Measurements from ENCODE around the gene SLC6A6. TPM values are rescaled to one million over a fixed set of nuclear protein-coding genes. Genes with fewer than 3 reads are reported as not detected.

The SLC6A6 gene
- polyA plus RNA-seq, 1 of the 3 experiments (the other 2 are of a cell fraction): 19.1 TPM

- Histone ChIP-seq H3K9ac (no peak overlapping the region), H3F3A (replicated peaks; ENCODE audit: insufficient read depth) (no peaks in the 10 kb centered on the region), H3K4me2 (no peak overlapping the region), H3K9me2 (no peaks in the 10 kb centered on the region), H4K20me1 (ENCODE audit: insufficient read depth) (no peaks in the 10 kb centered on the region), H3K9me3 (no peaks in the 10 kb centered on the region), H3K79me2 (ENCODE audit: insufficient read depth) (no peaks in the 10 kb centered on the region), H3K36me3 (replicated peaks in 1 of 2; ENCODE audit: control insufficient read depth in 1 of 2, insufficient read depth in 2 of 2, low read length in 1 of 2) (no peaks in the 10 kb centered on the region), H3K27ac (ENCODE audit: low read depth in 2 of 2, low read length in 1 of 2) (no peak overlapping the region), H2AFZ (ENCODE audit: low read depth) (no peak overlapping the region), H3K4me1 (ENCODE audit: control insufficient read depth in 1 of 2, insufficient read depth in 2 of 2, low read depth in 1 of 2, low read length in 1 of 2) (peaks cover 9 to 31% of the 10 kb centered on the region in 2 experiments; a peak in 2 of 4 replicates), H3K4me3 (ENCODE audit: low read depth in 2 of 2, low read length in 1 of 2) (no peak overlapping the region), H3K27me3 (ENCODE audit: insufficient read depth) (no peaks in the 10 kb centered on the region)
- POLR2A ChIA-PET: interaction anchor here (0.5 kb wide), 1 partner anchor 114 kb away, joined by 3 read pairs; no protein-coding TSS in a partner anchor
- WGBS (ENCODE audit: low lambda C conversion rate): 75% methylated on average over 10 of the region's 14 CpGs
- CTCF ChIA-PET: interaction anchor here (1.0 to 2.5 kb wide), 6 partner anchors 12 to 97 kb away, joined by 3 to 8 read pairs (median 6); partner anchors contain the start of gene SLC6A6
- TF ChIP-seq CHD2 (IDR thresholded peaks at IDR 0.05; ENCODE audit: low read length, partially characterized antibody): no peak
- no peak for TF ChIP-seq MEF2A (IDR thresholded peaks at IDR 0.05; ENCODE audit: borderline replicate concordance, low read depth)
- TF ChIP-seq MAX (IDR thresholded peaks at IDR 0.05; ENCODE audit: low read depth): no peak
- TF ChIP-seq RXRA (IDR thresholded peaks at IDR 0.05; ENCODE audit: borderline replicate concordance, low read depth): no peak
- TF ChIP-seq YY1 (IDR thresholded peaks at IDR 0.05; ENCODE audit: low read depth): no peak
- TF ChIP-seq NFIC (IDR thresholded peaks at IDR 0.05; ENCODE audit: borderline replicate concordance): no peak
- TF ChIP-seq ZBTB33 (IDR thresholded peaks at IDR 0.05; ENCODE audit: borderline replicate concordance, low read depth): no peak
- TF ChIP-seq SIN3A (IDR thresholded peaks at IDR 0.05; ENCODE audit: borderline replicate concordance, low read depth, low read length): no peak
- TF ChIP-seq RAD21 (IDR thresholded peaks at IDR 0.05; ENCODE audit: low read length): no peak
- TF ChIP-seq FOXM1 (IDR thresholded peaks at IDR 0.05; ENCODE audit: low read depth): no peak
- TF ChIP-seq GABPA (IDR thresholded peaks at IDR 0.05; ENCODE audit: low read depth): no peak
- TF ChIP-seq TEAD4 (IDR thresholded peaks at IDR 0.05; ENCODE audit: borderline replicate concordance, insufficient read depth): no peak
- TF ChIP-seq ELF1 (IDR thresholded peaks at IDR 0.05): no peak
- no peak for TF ChIP-seq PBX3 (IDR thresholded peaks at IDR 0.05)
- DNase-seq: no peak
Measured at GRCh38 chr3:14370720-14371572, 31.5 kb upstream of the SLC6A6 start.

Measured in SK-N-SH (cell line).